ENCODE results near the gene UBN2. TPM values are rescaled to one million over a fixed set of nuclear protein-coding genes. Genes with fewer than 3 reads are reported as not detected.
"Not testable (repeated sequence)": the region's sequence is repeated elsewhere in the genome, so short reads cannot be mapped to it uniquely, and the experiment has no call there.

The UBN2 gene
- total RNA-seq, 1 donor from 2014 or later, result 30.1 TPM

- Mint-ChIP-seq H3K4me1 (no peaks in the 10 kb centered on the region), H3K27me3 (ENCODE audit: low read depth) (peaks cover 13% of the 10 kb centered on the region), H3K4me3 (no peak overlapping the region), H3K27ac (ENCODE audit: unreplicated experiment) (no peak overlapping the region), H3K36me3 (ENCODE audit: low read depth) (peaks cover 14% of the 10 kb centered on the region), H3K9me3 (peaks cover 20% of the 10 kb centered on the region)
- TF ChIP-seq CTCF (conservative IDR thresholded peaks at IDR 0.05), result no peak
- no peak for DNase-seq (ENCODE audit: low read depth, low spot score)
These were observed 25.2 kb upstream of the UBN2 start for GRCh38 chr7:139205843-139206242.

- Mint-ChIP-seq H3K36me3 (ENCODE audit: low read depth) (peaks cover under 1% of the 10 kb centered on the region), H3K4me3 (no peak overlapping the region), H3K27ac (ENCODE audit: unreplicated experiment) (no peak overlapping the region), H3K27me3 (ENCODE audit: low read depth) (peaks cover 15% of the 10 kb centered on the region), H3K9me3 (peaks cover 5% of the 10 kb centered on the region), H3K4me1 (no peaks in the 10 kb centered on the region)
- DNase-seq (ENCODE audit: low read depth, low spot score), result no peak
- no peak for TF ChIP-seq CTCF (conservative IDR thresholded peaks at IDR 0.05)
These were observed 18.9 kb upstream of the UBN2 start for GRCh38 chr7:139212133-139212532.

DNA sequence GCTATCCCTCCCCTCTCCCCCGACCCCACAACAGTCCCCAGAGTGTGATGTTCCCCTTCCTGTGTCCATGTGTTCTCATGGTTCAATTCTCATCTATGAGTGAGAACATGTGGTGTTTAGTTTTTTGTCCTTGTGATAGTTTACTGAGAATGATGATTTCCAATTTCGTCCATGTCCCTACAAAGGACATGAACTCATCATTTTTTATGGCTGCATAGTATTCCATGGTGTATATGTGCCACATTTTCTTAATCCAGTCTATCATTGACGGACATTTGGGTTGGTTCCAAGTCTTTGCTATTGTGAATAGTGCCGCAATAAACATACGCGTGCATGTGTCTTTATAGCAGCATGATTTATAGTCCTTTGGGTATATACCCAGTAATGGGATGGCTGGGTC lies 17.5 kb upstream of the UBN2 start:
- not testable (repeated sequence) for H3K4me1 Mint-ChIP-seq; H3K9me3 Mint-ChIP-seq; H3K36me3 Mint-ChIP-seq (ENCODE audit: low read depth); DNase-seq (ENCODE audit: low read depth, low spot score); H3K4me3 Mint-ChIP-seq; H3K27ac Mint-ChIP-seq (ENCODE audit: unreplicated experiment)
- peaks cover 12% of the 10 kb centered on the region for H3K27me3 Mint-ChIP-seq (ENCODE audit: low read depth)

DNA sequence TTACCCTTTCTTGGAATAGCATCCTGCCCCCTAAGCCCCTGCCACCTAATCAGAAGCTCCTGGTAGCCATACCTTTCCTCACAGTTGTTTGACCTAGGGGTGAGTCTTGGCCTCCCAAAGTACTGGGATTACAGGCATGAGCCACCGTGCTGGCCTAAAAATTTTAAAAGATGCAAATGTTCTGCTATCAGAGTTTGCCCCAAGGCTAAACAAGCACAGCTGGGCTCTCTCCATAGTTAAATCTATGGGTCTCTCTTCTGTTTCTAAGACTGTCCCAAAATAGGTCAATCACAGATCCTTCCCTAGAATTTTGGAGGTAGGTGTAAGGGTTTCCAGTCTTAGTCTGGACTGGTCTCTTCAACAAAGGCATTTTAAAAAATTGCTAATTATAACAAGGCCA lies 12.9 kb upstream of the UBN2 start:
- no peak overlapping the region for H3K4me3 Mint-ChIP-seq
- no peaks in the 10 kb centered on the region for H3K36me3 Mint-ChIP-seq (ENCODE audit: low read depth)
- no peak overlapping the region for H3K27ac Mint-ChIP-seq (ENCODE audit: unreplicated experiment)
- H3K4me1 Mint-ChIP-seq, result no peaks in the 10 kb centered on the region
- peaks cover 3% of the 10 kb centered on the region for H3K27me3 Mint-ChIP-seq (ENCODE audit: low read depth)
- TF ChIP-seq CTCF (conservative IDR thresholded peaks at IDR 0.05), result no peak
- H3K9me3 Mint-ChIP-seq, result no peaks in the 10 kb centered on the region
- no peak for DNase-seq (ENCODE audit: low read depth, low spot score)

DNA sequence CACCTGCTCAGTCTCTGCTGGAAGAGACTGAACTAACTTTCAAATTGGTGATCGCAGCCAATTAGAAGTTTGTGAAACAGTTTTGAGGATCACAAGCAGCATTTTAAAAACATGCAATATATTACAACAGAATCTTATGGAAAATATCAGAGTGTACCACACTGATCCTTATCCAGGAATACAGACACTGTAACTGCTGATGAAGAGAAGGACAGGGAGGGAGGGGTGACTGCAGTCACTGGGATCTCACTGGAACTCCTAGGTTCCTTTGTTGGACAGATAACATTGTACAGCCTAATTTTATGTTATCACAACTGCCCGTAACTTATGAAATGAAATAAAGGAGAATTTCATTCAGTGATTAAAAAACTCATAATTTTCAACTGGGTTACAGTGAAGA lies 6.8 kb upstream of the UBN2 start:
- Mint-ChIP-seq H3K36me3 (ENCODE audit: low read depth) (no peaks in the 10 kb centered on the region), H3K9me3 (no peaks in the 10 kb centered on the region), H3K27ac (ENCODE audit: unreplicated experiment) (no peak overlapping the region), H3K4me3 (no peak overlapping the region), H3K27me3 (ENCODE audit: low read depth) (peaks cover 19% of the 10 kb centered on the region), H3K4me1 (no peaks in the 10 kb centered on the region)
- TF ChIP-seq CTCF (conservative IDR thresholded peaks at IDR 0.05), result no peak
- DNase-seq (ENCODE audit: low read depth, low spot score), result no peak

DNA sequence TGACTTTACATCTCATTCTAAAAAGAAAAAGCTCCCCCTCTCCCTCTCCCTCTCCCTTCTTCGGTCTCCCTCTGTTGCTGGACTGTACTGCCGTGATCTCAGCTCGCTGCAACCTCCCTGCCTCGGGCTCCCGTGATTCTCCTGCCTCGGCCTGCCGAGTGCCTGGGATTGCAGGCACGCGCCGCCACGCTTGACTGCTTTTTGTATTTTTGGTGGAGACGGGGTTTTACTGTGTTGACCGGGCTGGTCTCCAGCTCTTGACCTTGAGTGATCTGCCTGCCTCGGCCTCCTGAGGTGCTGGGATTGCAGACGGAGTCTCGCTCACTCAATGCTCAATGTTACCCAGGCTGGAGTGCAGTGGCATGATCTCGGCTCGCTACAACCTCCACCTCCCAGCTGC lies 6.2 kb upstream of the UBN2 start:
- H3K9me3 Mint-ChIP-seq; DNase-seq (ENCODE audit: low read depth, low spot score); H3K27ac Mint-ChIP-seq (ENCODE audit: unreplicated experiment); H3K4me3 Mint-ChIP-seq; H3K4me1 Mint-ChIP-seq; H3K36me3 Mint-ChIP-seq (ENCODE audit: low read depth): not testable (repeated sequence)
- peaks cover 22% of the 10 kb centered on the region for H3K27me3 Mint-ChIP-seq (ENCODE audit: low read depth)

- peaks cover 25% of the 10 kb centered on the region for H3K27me3 Mint-ChIP-seq (ENCODE audit: low read depth)
- H3K4me3 Mint-ChIP-seq; H3K27ac Mint-ChIP-seq (ENCODE audit: unreplicated experiment); H3K4me1 Mint-ChIP-seq; H3K9me3 Mint-ChIP-seq; DNase-seq (ENCODE audit: low read depth, low spot score); H3K36me3 Mint-ChIP-seq (ENCODE audit: low read depth): not testable (repeated sequence)
These were observed 5.5 kb upstream of the UBN2 start for GRCh38 chr7:139225286-139226157.

DNA sequence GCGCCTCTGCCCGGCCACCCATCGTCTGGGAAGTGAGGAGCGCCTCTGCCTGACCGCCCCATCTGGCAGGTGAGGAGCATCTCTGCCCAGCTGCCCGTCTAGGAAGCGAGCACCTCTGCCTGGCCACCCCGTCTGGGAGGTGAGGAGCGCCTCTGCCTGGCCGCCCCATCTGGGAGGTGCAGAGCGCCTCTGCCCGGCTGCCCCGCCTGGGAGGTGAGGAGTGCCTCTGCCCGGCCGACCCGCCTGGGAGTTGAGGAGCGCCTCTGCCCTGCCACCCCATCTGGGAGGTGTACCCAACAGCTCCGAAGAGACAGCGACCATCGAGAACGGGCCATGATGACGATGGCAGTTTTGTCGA lies 4.9 kb upstream of the UBN2 start:
- H3K27ac Mint-ChIP-seq (ENCODE audit: unreplicated experiment), result peak overlapping the region; percentile 27
- H3K4me1 Mint-ChIP-seq, result peaks cover 16% of the 10 kb centered on the region

DNA sequence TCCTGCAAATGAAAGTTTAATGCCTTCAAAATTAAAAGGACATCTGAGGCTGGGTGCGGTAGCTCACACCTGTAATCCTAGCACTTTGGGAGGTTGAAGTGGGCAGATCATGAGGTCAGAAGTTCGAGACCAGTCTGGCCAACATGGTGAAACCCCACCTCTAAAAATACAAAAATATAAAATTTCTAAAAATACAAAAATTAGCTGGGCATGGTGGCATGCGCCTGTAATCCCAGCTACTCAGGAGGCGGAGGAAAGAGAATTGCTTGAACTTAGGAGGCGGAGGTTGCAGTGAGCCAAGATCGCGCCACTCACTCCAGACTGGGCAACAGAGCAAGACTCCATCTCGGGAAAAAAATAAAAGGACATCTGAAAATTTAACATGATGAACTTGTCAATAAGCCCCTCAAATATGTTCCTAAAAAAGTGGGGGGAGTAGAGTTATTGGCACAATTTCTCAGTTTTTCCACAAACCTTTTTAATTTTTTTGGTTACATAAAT lies 4.0 kb upstream of the UBN2 start:
- Mint-ChIP-seq H3K4me1 (peaks cover 17% of the 10 kb centered on the region), H3K27me3 (ENCODE audit: low read depth) (peaks cover 22% of the 10 kb centered on the region)
- not testable (repeated sequence) for H3K4me3 Mint-ChIP-seq; H3K9me3 Mint-ChIP-seq; DNase-seq (ENCODE audit: low read depth, low spot score); H3K36me3 Mint-ChIP-seq (ENCODE audit: low read depth); H3K27ac Mint-ChIP-seq (ENCODE audit: unreplicated experiment)

More for the DNA sequence above, 4.9 kb upstream of the UBN2 start:
- not testable (repeated sequence) for DNase-seq (ENCODE audit: low read depth, low spot score); H3K4me3 Mint-ChIP-seq; H3K36me3 Mint-ChIP-seq (ENCODE audit: low read depth); H3K9me3 Mint-ChIP-seq
- H3K27me3 Mint-ChIP-seq (ENCODE audit: low read depth), result peaks cover 25% of the 10 kb centered on the region

Measured in neural crest cell (in vitro differentiated cells).